Adrenal gland (tissue), 12 donors: ENCODE data around the gene NR2F1-AS1. TPM values are rescaled to one million over a fixed set of nuclear protein-coding genes. Genes with fewer than 3 reads are reported as not detected.

Experiments
- DNase-seq, 7 donors: peaks; one replicate each; pipeline ENCODE4 v3.0.0-alpha.2; 2019 to 2020
- H3K27ac ChIP-seq, 5 donors: fragments of 200-600 bp; sonication (generic) in 4 of 5; 1 replicate in 3 of 5; 2 replicates in 2 of 5; pipeline versions ENCODE4 v1.5.1 to v1.8.0; 2016 to 2020; ENCODE audit warnings: mild to moderate bottlenecking in 1 of 5
- H3K27me3 ChIP-seq: fragments of 200-600 bp; 2 replicates; pipeline ENCODE4 v1.8.0; 2021
- H3K36me3 ChIP-seq, 2 donors: fragments of 200-600 bp; replicated peaks in 1 of 2; 1 replicate in 1 of 2; 2 replicates in 1 of 2; pipeline versions ENCODE4 v1.5.1 to v1.8.0; 2018 to 2022
- H3K4me1 ChIP-seq, 2 donors: fragments of 200-600 bp; replicated peaks in 1 of 2; 1 replicate in 1 of 2; 2 replicates in 1 of 2; pipeline versions ENCODE4 v1.5.1 to v1.8.0; 2018 to 2021
- H3K4me3 ChIP-seq, 4 donors: fragments of 200-600 bp; sonication (generic) in 3 of 4; one replicate each; pipeline ENCODE4 v1.5.1; 2016 to 2018
- H3K9me3 ChIP-seq, 3 donors: fragments of 200-600 bp; sonication (generic) in 1 of 3; replicated peaks in 1 of 3; 1 replicate in 2 of 3; 2 replicates in 1 of 3; pipeline versions ENCODE4 v1.5.1 to v1.8.0; 2016 to 2021
- POLR2A ChIP-seq, 2 donors: fragments of 450-650 bp; IDR thresholded peaks; one replicate each; pipeline ENCODE4 v1.6.1; 2017; ENCODE audit warnings: antibody characterized with exemption in 2 of 2, mild to moderate bottlenecking in 2 of 2, moderate library complexity in 1 of 2
- WGBS, 4 donors: extraction: QIAGEN DNeasy Blood & Tissue Kit in 2 of 4; methylation state at CpG; one replicate each; pipeline versions ENCODE4 v1.1.5 to v1.1.7; 2013 to 2017; 5-methylcytosine and 5-hydroxymethylcytosine counted together
- intact Hi-C, 2 donors: fragments of 100-400 bp; cut with DNase I; formaldehyde crosslinking; loops; one replicate each; pipeline versions ENCODE4 v1.14.1 to v1.15.0; 2022 to 2023
- polyA plus RNA-seq, 3 donors: library from polyadenylated mRNA; stranded (reverse); fragments of 200-250 nt in 2 of 3; fragments of 350-450 nt in 1 of 3; fragmentation: Illumina TruSeq in 1 of 3; extraction: RNeasy Lipid Tissue Mini Kit (QIAGEN cat#74804) in 1 of 3; gene quantifications; one replicate each; pipeline ENCODE4 v1.2.3, GENCODE V29; 2013 to 2014
- total RNA-seq, 9 donors: library from RNA; depleted of rRNA in 4 of 9; stranded (reverse); fragments of >200 nt in 4 of 9; fragments of 120-200 nt in 1 of 9; fragmentation: NEBNext Ultra II Directional in 1 of 9; extraction: Animal tissue kit (Norgen Biotek cat#: 25700) in 1 of 9; gene quantifications; one replicate each; pipeline versions ENCODE4 v1.1.0 to v1.2.4, GENCODE V29; 2013 to 2023
- TF ChIP-seq, protein P1 (sequence below), 6 experiments: fragments of 450-650 bp in 4 of 6; fragments of 200-600 bp in 2 of 6; sonication (generic) in 1 of 6; IDR thresholded peaks; 1 replicate in 5 of 6; 2 replicates in 1 of 6; pipeline versions ENCODE4 v1.5.1 to v1.8.0; 2016 to 2021; ENCODE audit warnings: antibody characterized with exemption in 6 of 6, mild to moderate bottlenecking in 2 of 6, moderate library complexity in 1 of 6
- donor health status: healthy with polysubstance abuse.
- donor health status: Bipolar disorder and iron deficiency.
- donor health status: DM: yes; HTN: yes; CAD: no.
- donor health status: DM: no; HTN: no; CAD: no.
- donor health status: DM: no; HTN: no; CAD: no.
- donor health status: DM: yes; HTN: yes; CAD: no.

Gene NR2F1-AS1
- total and polyA plus RNA-seq, 12 donors: 13.2 to 107 (median 29.1) TPM

DNA sequence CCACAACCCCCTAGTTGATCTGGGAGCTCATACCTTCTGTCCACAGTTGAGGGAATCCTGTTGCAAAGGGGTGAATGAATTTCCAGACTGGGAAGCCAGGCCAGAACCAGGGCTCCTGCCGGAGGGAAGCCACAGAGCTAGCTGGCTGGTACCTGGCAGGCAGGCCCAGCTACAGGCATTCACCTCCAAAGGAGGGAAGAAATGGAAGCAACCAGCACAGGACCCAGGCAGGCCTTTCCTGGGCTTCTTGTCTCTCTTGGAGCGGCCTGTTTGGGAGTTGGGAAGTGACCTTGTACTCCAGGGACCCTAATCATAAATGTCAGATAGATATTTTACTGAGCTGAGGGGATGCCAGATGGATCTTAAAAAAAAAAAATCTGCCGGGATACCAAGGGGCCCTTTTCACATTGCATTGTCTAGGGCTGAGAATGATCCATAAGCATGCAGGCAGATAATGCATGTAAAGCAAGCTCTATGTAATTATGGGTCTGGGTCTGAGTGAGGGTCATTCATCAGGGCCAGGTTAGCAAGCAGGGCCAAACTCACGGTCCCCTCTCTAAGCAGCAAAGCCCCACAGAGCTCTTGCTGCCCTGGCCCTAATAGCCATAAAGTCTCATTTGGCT lies 10.4 kb upstream of the NR2F1-AS1 start:
- TF ChIP-seq, protein P1, sequence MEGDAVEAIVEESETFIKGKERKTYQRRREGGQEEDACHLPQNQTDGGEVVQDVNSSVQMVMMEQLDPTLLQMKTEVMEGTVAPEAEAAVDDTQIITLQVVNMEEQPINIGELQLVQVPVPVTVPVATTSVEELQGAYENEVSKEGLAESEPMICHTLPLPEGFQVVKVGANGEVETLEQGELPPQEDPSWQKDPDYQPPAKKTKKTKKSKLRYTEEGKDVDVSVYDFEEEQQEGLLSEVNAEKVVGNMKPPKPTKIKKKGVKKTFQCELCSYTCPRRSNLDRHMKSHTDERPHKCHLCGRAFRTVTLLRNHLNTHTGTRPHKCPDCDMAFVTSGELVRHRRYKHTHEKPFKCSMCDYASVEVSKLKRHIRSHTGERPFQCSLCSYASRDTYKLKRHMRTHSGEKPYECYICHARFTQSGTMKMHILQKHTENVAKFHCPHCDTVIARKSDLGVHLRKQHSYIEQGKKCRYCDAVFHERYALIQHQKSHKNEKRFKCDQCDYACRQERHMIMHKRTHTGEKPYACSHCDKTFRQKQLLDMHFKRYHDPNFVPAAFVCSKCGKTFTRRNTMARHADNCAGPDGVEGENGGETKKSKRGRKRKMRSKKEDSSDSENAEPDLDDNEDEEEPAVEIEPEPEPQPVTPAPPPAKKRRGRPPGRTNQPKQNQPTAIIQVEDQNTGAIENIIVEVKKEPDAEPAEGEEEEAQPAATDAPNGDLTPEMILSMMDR (IDR thresholded peaks at IDR 0.05): no peak
- no peak for TF ChIP-seq POLR2A (IDR thresholded peaks at IDR 0.05)
- Histone ChIP-seq H3K9me3 (no peaks in the 10 kb centered on the region), H3K27ac (peak overlapping the region in 2 of 5 donors; percentile 48 to 62), H3K4me3 (peak overlapping the region in 1 of 4 donors; percentile 81), H3K4me1 (peaks cover 0 to 9% of the 10 kb centered on the region in 2 donors), H3K36me3 (peaks cover 0 to 9% of the 10 kb centered on the region in 2 donors), H3K27me3 (no peaks in the 10 kb centered on the region)
- intact Hi-C loops: loop anchor here (10.0 kb wide), 2 partner anchors 203 to 323 kb away; no protein-coding TSS in a partner anchor
- DNase-seq: peak in 1 of 7 donors; percentile 35
- 45 to 61% (median 50%) methylated on average over 4 of the region's 4 CpGs for WGBS, 4 donors

DNA sequence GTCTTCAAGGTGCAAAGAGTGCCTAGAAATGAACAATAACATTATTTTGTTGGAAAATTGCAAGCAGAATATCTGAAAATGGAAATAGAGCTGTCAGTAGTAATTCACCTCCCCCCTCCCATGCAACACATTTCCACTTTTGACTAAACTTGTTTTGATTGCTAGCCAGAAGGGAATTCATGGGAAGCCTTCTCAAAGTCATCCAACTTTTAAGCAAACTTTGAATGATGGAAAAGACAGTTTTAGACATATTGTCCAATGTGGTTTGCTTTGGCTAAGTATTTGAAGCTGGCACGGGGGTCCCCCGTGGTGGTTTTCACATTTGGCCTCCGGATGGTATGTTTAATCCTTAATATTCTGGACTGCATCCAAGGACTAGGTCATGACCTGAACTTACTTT lies 9.5 kb upstream of the NR2F1-AS1 start:
- Histone ChIP-seq H3K27ac (peak overlapping the region in 1 of 5 donors; percentile 47), H3K36me3 (peaks cover 0 to 9% of the 10 kb centered on the region in 2 donors), H3K4me3 (peak overlapping the region in 1 of 4 donors; percentile 81), H3K4me1 (peaks cover 0 to 11% of the 10 kb centered on the region in 2 donors), H3K27me3 (no peaks in the 10 kb centered on the region), H3K9me3 (no peaks in the 10 kb centered on the region)
- intact Hi-C loops: loop anchor here (10.0 kb wide), 2 partner anchors 204 to 324 kb away; no protein-coding TSS in a partner anchor
- DNase-seq: peak in 1 of 7 donors; percentile 30
- TF ChIP-seq, protein P1 (IDR thresholded peaks at IDR 0.05): no peak
- no peak for TF ChIP-seq POLR2A (IDR thresholded peaks at IDR 0.05)
- WGBS, 4 donors: 39 to 56% (median 45%) methylated on average over 3 of the region's 3 CpGs

DNA sequence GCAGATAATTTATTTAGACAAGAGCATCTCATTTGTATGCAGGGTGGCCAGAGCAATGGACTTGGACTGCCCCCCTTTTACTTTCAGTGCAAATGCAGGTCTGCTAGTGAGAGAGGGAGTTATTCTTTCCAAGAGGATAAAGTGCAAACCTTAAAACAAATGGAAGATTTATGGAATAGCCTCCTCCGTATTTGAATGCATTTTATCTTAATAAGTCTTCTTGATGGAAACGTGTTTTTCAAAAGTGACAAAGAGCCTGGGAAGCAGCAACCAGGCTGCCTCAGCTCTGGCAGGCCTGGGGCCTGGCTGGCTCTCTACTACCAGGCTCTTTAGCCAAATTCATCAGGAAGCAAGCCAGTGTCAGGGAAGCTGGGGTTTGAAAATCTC lies 8.8 kb upstream of the NR2F1-AS1 start:
- DNase-seq: no peak
- TF ChIP-seq, protein P1 (IDR thresholded peaks at IDR 0.05): no peak
- TF ChIP-seq POLR2A (IDR thresholded peaks at IDR 0.05): no peak
- Histone ChIP-seq H3K9me3 (no peaks in the 10 kb centered on the region), H3K36me3 (peaks cover 0 to 9% of the 10 kb centered on the region in 2 donors), H3K4me1 (peaks cover 0 to 11% of the 10 kb centered on the region in 2 donors), H3K27me3 (no peaks in the 10 kb centered on the region), H3K4me3 (peak overlapping the region in 1 of 4 donors; percentile 81), H3K27ac (peak overlapping the region in 2 of 5 donors; percentile 18 to 47)
- 40 to 56% (median 53%) methylated on average over 2 of the region's 2 CpGs for WGBS, 4 donors
- intact Hi-C loops: loop anchor here (10.0 kb wide), 2 partner anchors 205 to 325 kb away; no protein-coding TSS in a partner anchor

DNA sequence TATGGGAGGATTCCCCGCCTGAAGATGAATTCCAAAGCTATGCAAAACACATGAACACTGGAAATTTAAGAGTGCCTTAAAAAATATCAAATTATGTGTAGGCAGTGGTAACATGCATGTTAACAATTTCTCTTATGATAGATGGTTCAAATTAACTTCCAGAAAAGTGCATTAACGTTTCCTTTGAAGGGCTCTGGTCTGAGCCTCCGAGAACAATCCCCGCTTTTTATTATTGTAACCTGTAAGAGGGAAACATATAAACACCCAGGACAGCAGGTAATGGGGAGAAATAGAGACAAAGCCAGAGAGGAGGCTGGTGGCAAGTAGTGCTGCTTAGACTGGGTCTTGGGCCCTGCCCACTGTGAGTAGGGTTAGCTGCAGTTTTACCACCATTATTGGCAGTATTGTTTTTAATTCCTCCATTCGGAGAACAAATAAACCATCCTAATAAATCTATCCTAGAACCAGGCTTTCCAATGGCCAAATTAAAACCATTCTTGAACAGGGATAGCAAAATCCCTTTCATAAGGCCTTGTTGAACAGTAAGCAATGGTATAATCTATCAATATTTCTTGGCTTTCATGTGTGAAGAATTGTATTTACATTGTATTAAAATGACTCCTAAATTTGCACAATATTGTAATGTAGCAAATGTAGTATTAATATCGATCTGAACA lies 8.3 kb upstream of the NR2F1-AS1 start:
- Histone ChIP-seq H3K27me3 (no peaks in the 10 kb centered on the region), H3K36me3 (peaks cover 0 to 9% of the 10 kb centered on the region in 2 donors), H3K4me3 (peak overlapping the region in 1 of 4 donors; percentile 81), H3K27ac (peak overlapping the region in 2 of 5 donors; percentile 18 to 81), H3K9me3 (no peaks in the 10 kb centered on the region), H3K4me1 (peaks cover 0 to 11% of the 10 kb centered on the region in 2 donors)
- 58 to 68% (median 66%) methylated on average over 6 of the region's 6 CpGs for WGBS, 4 donors
- DNase-seq: no peak
- intact Hi-C loops: loop anchor here in 1 of 2 donors (10.0 kb wide), 1 partner anchor 206 kb away; no protein-coding TSS in a partner anchor
- TF ChIP-seq POLR2A (IDR thresholded peaks at IDR 0.05): no peak
- TF ChIP-seq, protein P1 (IDR thresholded peaks at IDR 0.05): no peak
